NCI-H82 treated with DMSO at 0.1 percent for 48 hours (cell line): ENCODE measurements around the gene TRIM39.
"Not testable (repeated sequence)": the region's sequence is repeated elsewhere in the genome, so short reads cannot be mapped to it uniquely, and the experiment has no call there.

Source experiments
- DNase-seq: peaks from one replicate; lab custom pipeline; 2025; ENCODE audit not compliant: unreplicated experiment; lab: John Stamatoyannopoulos, UW

TRIM39 gene

DNA sequence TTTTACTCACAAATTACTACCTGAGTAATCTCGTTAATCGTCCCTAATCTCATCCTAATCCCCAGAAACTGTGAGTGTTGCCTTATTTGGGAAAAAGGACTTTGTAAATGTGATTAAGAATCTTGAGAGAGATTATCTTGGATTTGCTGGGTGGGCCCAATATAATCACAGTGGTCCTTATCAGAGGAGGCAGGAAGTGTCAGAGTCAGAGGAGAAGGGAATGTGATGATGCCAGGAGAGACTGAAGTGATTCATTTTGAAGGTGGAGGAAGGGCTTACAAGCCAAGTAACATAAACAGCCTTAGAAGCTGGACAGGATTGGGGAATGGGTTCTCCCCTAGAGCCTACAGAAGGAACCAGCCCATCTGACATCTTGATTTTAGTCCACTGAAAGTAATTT lies 34.9 kb downstream of the TRIM39 start:
- DNase-seq, result peak; percentile 83

GRCh38 chr6:30363459-30363858 lies 36.7 kb downstream of the TRIM39 start:
- no peak for DNase-seq

DNA sequence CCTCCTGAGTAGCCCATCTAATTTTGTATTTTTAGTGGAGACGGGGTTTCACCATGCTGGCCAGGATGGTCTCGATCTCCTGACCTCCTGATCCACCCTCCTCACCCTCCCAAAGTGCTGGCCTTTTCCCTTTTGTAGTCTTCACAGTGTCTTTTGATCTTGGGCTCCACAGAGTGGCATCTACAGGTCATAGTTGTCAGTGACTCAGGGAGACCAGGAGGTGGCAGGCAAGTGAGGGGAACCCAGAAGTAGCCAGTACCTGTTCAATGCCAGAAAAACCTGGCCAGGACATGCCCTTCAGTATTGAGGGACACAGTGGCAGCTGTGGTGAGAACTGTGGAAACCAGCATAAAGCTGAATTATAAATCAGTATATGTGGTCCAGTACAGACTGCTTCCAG lies 37.9 kb downstream of the TRIM39 start:
- DNase-seq, result no peak

DNA sequence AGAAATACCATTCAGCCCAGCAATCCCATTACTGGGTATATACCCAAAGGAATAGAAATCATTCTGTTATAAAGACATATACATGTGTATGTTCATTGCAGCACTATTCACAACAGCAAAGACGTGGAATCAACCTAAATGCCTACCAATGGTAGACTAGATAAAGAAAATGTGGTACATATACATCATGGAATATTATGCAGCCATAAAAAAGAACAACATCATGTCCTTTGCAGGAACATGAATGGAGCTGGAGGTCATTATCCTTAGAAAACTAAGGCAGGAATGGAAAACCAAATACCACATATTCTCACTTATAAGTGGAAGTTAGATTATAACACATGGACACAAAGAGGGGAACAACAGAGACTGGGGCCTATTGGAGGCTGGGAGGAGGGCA lies 42.6 kb downstream of the TRIM39 start:
- DNase-seq, result not testable (repeated sequence)

GRCh38 chr6:30378290-30378937 lies 51.7 kb downstream of the TRIM39 start:
- no peak for DNase-seq

GRCh38 chr6:30380464-30380863 lies 53.7 kb downstream of the TRIM39 start:
- no peak for DNase-seq

DNA sequence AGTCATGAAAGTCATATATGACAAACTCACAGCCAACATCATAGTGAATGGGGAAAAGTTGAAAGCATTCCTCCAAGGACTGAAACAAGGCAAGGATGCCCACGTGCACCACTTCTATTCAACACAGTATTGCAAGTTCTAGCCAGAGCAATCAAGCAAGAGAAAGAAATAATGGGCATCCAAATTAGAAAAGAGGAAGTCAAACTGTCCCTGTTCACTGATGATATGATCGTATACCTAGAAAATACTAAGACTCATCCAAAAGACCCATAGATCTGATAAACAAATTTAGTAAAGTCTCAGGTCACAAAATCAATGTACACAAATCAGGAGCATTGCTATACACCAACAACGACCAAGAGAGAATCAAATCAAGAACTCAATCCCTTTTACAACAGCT lies 59.4 kb downstream of the TRIM39 start:
- no peak for DNase-seq

GRCh38 chr6:30391240-30391639 lies 64.5 kb downstream of the TRIM39 start:
- no peak for DNase-seq
